Transverse colon (tissue), 4 donors: ENCODE measurements around the gene ZNF254. TPM values are rescaled to one million over a fixed set of nuclear protein-coding genes. Genes with fewer than 3 reads are reported as not detected.

ENCODE experiments used
- DNase-seq: peaks from one replicate; pipeline ENCODE4 v3.0.0-alpha.2; 2019
- H3K27ac ChIP-seq, 4 donors: fragments of 200-600 bp; sonication (generic); 2 replicates each; pipeline ENCODE4 v1.5.1; 2016 to 2018; ENCODE audit warnings: inconsistent platforms in 4 of 4
- H3K27me3 ChIP-seq: fragments of 200-600 bp; sonication (generic); 2 replicates; pipeline ENCODE4 v1.5.1; 2017; ENCODE audit warnings: inconsistent platforms
- H3K36me3 ChIP-seq, 4 donors: fragments of 200-600 bp; sonication (generic); 2 replicates each; pipeline ENCODE4 v1.5.1; 2017 to 2019; ENCODE audit warnings: inconsistent platforms in 4 of 4
- H3K4me1 ChIP-seq, 4 donors: fragments of 200-600 bp; sonication (generic); 2 replicates each; pipeline ENCODE4 v1.5.1; 2017 to 2020; ENCODE audit warnings: inconsistent platforms in 4 of 4
- H3K4me3 ChIP-seq, 4 donors: fragments of 200-600 bp; sonication (generic); 1 replicate in 1 of 4; 2 replicates in 3 of 4; pipeline versions ENCODE4 v1.5.1 to v1.6.1; 2017 to 2019; ENCODE audit warnings: inconsistent platforms in 4 of 4
- H3K9me3 ChIP-seq, 2 donors: fragments of 200-600 bp; sonication (generic); 2 replicates each; pipeline ENCODE4 v1.5.1; 2017 to 2019; ENCODE audit warnings: inconsistent platforms in 2 of 2
- EP300 ChIP-seq: sonication (generic); formaldehyde crosslinking; IDR thresholded peaks from one replicate; pipeline ENCODE4 v1.6.1; 2017; ENCODE audit warnings: antibody characterized with exemption, low read depth
- POLR2A ChIP-seq: fragments of 450-650 bp; IDR thresholded peaks from one replicate; pipeline ENCODE4 v1.6.1; 2016; ENCODE audit warnings: antibody characterized with exemption, mild to moderate bottlenecking, moderate library complexity
- POLR2AphosphoS5 ChIP-seq, 3 donors: sonication (generic); formaldehyde crosslinking; IDR thresholded peaks; one replicate each; pipeline ENCODE4 v1.6.1; 2016; ENCODE audit warnings: antibody characterized with exemption in 3 of 3
- WGBS, 2 donors: methylation state at CpG; one replicate each; pipeline ENCODE4 v1.1.5; 2018; ENCODE audit warnings: low coverage in 1 of 2; 5-methylcytosine and 5-hydroxymethylcytosine counted together
- in situ Hi-C, 4 donors: fragments of 200-750 bp; cut with MboI; loops; one replicate each; pipeline versions ENCODE4 v1.15.0 to v1.15.1; 2017; ENCODE audit warnings: low sequenced_read_pairs in 3 of 4, low pct_ligation_motif_present in 1 of 4, low pct_unique_long_range_greater_than_20kb in 1 of 4
- intact Hi-C: fragments of 100-400 bp; cut with DNase I; formaldehyde crosslinking; loops from one replicate; pipeline ENCODE4 v1.15.1; 2023; ENCODE audit warnings: low total_unique reads
- total RNA-seq, 4 donors: library from RNA; depleted of rRNA; stranded (reverse); fragments of >200 nt; gene quantifications; one replicate each; pipeline ENCODE4 v1.1.0, GENCODE V29; 2016
- TF ChIP-seq, protein P1 (sequence below), 5 experiments: fragments of 200-600 bp in 3 of 5; fragments of 450-650 bp in 2 of 5; sonication (generic) in 3 of 5; IDR thresholded peaks; 1 replicate in 2 of 5; 2 replicates in 3 of 5; pipeline ENCODE4 v1.5.1; 2016 to 2017; ENCODE audit warnings: antibody characterized with exemption in 5 of 5, inconsistent platforms in 3 of 5, mild to moderate bottlenecking in 2 of 5, moderate library complexity in 1 of 5

Gene ZNF254
- total RNA-seq, 4 donors from 2014 or later = 5.2 to 25.1 (median 21.4) TPM

DNA sequence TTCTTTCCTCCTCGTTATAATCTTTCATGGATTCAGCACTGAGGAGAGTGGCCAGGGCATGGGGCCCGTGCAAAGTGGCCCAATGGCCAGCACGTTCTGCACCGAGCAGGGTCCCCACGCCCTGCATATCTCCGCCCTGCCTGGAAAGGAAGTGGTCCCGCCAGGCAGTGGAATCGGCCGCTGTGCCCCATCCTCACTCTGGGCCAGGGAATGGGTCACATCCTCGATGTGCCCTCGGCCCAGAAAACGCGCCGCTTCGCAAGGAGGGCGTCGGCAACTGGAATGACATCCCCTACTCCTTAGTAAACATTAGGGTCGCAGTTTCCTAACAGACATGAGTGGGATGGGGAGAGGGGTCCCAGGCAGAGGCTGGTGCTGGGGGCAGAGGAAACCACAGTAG, 90.7 kb downstream of the ZNF254 start:
- peaks cover 8 to 14% of the 10 kb centered on the region in 2 donors for H3K9me3 ChIP-seq
- TF ChIP-seq POLR2AphosphoS5 (IDR thresholded peaks at IDR 0.05) = no peak
- TF ChIP-seq, protein P1, sequence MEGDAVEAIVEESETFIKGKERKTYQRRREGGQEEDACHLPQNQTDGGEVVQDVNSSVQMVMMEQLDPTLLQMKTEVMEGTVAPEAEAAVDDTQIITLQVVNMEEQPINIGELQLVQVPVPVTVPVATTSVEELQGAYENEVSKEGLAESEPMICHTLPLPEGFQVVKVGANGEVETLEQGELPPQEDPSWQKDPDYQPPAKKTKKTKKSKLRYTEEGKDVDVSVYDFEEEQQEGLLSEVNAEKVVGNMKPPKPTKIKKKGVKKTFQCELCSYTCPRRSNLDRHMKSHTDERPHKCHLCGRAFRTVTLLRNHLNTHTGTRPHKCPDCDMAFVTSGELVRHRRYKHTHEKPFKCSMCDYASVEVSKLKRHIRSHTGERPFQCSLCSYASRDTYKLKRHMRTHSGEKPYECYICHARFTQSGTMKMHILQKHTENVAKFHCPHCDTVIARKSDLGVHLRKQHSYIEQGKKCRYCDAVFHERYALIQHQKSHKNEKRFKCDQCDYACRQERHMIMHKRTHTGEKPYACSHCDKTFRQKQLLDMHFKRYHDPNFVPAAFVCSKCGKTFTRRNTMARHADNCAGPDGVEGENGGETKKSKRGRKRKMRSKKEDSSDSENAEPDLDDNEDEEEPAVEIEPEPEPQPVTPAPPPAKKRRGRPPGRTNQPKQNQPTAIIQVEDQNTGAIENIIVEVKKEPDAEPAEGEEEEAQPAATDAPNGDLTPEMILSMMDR (IDR thresholded peaks at IDR 0.05) = no peak
- TF ChIP-seq POLR2A = no peak
- TF ChIP-seq EP300 = no peak
- no peak overlapping the region for H3K27ac ChIP-seq
- in situ Hi-C loops (no loop called here), intact Hi-C loops (no loop called here)
- no peaks in the 10 kb centered on the region for H3K27me3 ChIP-seq
- WGBS, 2 donors = 93 to 98% methylated on average over 7 to 18 of the region's 18 CpGs
- H3K4me3 ChIP-seq = no peak overlapping the region
- DNase-seq = no peak
- H3K4me1 ChIP-seq = no peaks in the 10 kb centered on the region
- no peaks in the 10 kb centered on the region for H3K36me3 ChIP-seq

DNA sequence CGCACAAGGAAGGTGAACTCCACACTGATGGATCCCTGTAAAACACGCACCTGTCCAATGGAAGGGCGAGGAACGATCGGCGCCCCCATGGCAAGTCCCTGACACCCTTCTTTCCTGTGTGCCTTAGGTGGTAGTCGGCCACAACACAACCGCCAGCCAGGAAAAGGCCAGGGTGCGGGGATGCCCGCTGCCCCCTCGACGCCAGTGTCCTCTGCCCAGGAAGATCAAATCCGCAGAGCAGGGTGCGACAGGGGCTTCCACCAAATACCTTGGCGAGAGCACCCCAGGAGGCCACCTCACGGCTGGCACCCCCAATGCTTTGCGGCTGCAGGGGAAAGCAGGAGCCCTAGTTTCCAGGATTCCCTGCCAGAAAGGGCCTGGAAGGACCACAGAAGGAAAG, 91.2 kb downstream of the ZNF254 start:
- intact Hi-C loops = no loop called here
- H3K4me3 ChIP-seq = no peak overlapping the region
- 95% methylated on average over 17 of the region's 17 CpGs; no CpG with 5 or more reads in 1 of the 2 donors for WGBS, 2 donors
- H3K9me3 ChIP-seq = peaks cover 5 to 14% of the 10 kb centered on the region in 2 donors
- no peak for DNase-seq
- H3K27ac ChIP-seq = no peak overlapping the region
- no peaks in the 10 kb centered on the region for H3K36me3 ChIP-seq
- no peaks in the 10 kb centered on the region for H3K27me3 ChIP-seq
- in situ Hi-C loops = no loop called here
- TF ChIP-seq, protein P1 (IDR thresholded peaks at IDR 0.05) = no peak
- no peak for TF ChIP-seq POLR2AphosphoS5 (IDR thresholded peaks at IDR 0.05)
- no peaks in the 10 kb centered on the region for H3K4me1 ChIP-seq

Other genes starting within 250 kb of the ZNF254 start
- 1 to 10 TPM in 3 of 4 donors, not detected in 1; 1.6 to 5.3 (median 1.9) TPM for gene ZNF726, start 172.3 kb upstream of the ZNF254 start, total RNA-seq